HG03039 (cell line): ENCODE measurements around the gene DNAJC2.
"Not testable (repeated sequence)": the region's sequence is repeated elsewhere in the genome, so short reads cannot be mapped to it uniquely, and the experiment has no call there.

Experiments used
- ATAC-seq: cut with Tn5 transposase; IDR thresholded peaks from one replicate; pipeline ENCODE4 v1.9.1; 2021; ENCODE audit warnings: mild to moderate bottlenecking, moderate library complexity; ENCODE audit not compliant: unreplicated experiment

The DNAJC2 gene

GRCh38 chr7:103273374-103273773 is 71.2 kb downstream of the DNAJC2 start:
- not testable (repeated sequence) for ATAC-seq

GRCh38 chr7:103266229-103266628 is 78.3 kb downstream of the DNAJC2 start:
- ATAC-seq, result not testable (repeated sequence)

GRCh38 chr7:103264054-103264453 is 80.5 kb downstream of the DNAJC2 start:
- not testable (repeated sequence) for ATAC-seq
